GM12878 (cell line): ENCODE data around the gene NAT9. TPM values are rescaled to one million over a fixed set of nuclear protein-coding genes. Genes with fewer than 3 reads are reported as not detected.

ENCODE experiments used
- ATAC-seq: fragments of 200-7000 bp; cut with Tn5 transposase; 3 replicates; pipeline ENCODE4 v1.9.1; 2020; ENCODE audit warnings: mild to moderate bottlenecking, moderate library complexity
- BruUV-seq: library from RNA; stranded (reverse); fragments of 400-500 nt; replicated peaks from 2 replicates; lab custom pipeline; 2021; lab: Mats Ljungman, UMichigan
- CTCF ChIA-PET: fragments of 300-600 bp; sonication (Branson Sonifier 250); formaldehyde crosslinking; extraction: SDS; loops from one replicate; lab custom pipeline; 2021; ENCODE audit warnings: inconsistent platforms; lab: Yijun Ruan, JAX
- POLR2A ChIA-PET: fragments of 350-600 bp; formaldehyde crosslinking; extraction: SDS; loops from one replicate; lab custom pipeline; 2021; ENCODE audit warnings: inconsistent platforms; lab: Charles Lee
- RAD21 ChIA-PET: fragments of 300-600 bp; sonication (Branson Sonifier 250); formaldehyde crosslinking; loops from one replicate; lab custom pipeline; 2023; ENCODE audit warnings: antibody characterized with exemption; ENCODE audit not compliant: unreplicated experiment; lab: Charles Lee
- SMC1A ChIA-PET: fragments of 300-600 bp; sonication (Branson Sonifier 250); formaldehyde crosslinking; loops from one replicate; lab custom pipeline; 2023; ENCODE audit not compliant: unreplicated experiment, uncharacterized antibody; lab: Charles Lee
- DNase-seq: peaks from one replicate; pipeline ENCODE4 v3.0.0-alpha.2; 2011; ENCODE audit warnings: low read depth, low spot score
- FAIRE-seq: peaks from 3 replicates; lab custom pipeline; 2011; peaks lifted over from hg19 to GRCh38; lab: Jason Lieb, UNC
- H2AFZ ChIP-seq: 2 replicates; pipeline ENCODE4 v1.6.0; 2011; ENCODE audit warnings: low read depth, low read length, control low read depth; ENCODE audit not compliant: control insufficient read depth
- H3K27ac ChIP-seq: 2 replicates; pipeline ENCODE4 v1.5.1; 2011; ENCODE audit warnings: control low read depth; ENCODE audit not compliant: control insufficient read depth, insufficient read depth
- H3K27me3 ChIP-seq, 2 experiments: replicated peaks in 1 of 2; 2 replicates each; pipeline versions ENCODE4 v1.6.0 to v1.6.1; 2011; ENCODE audit warnings: low read length in 1 of 2; ENCODE audit not compliant: control insufficient read depth in 2 of 2, insufficient read depth in 2 of 2
- H3K36me3 ChIP-seq, 2 experiments: 2 replicates each; pipeline ENCODE4 v1.5.1; 2011; ENCODE audit warnings: low read length in 1 of 2; ENCODE audit not compliant: control insufficient read depth in 2 of 2, insufficient read depth in 2 of 2
- H3K4me1 ChIP-seq: 2 replicates; pipeline ENCODE4 v1.6.1; 2011; ENCODE audit warnings: mild to moderate bottlenecking, low read length, moderate library complexity, mixed read lengths; ENCODE audit not compliant: control insufficient read depth, insufficient read depth
- H3K4me2 ChIP-seq: 2 replicates; pipeline ENCODE4 v1.6.0; 2011; ENCODE audit warnings: control low read depth; ENCODE audit not compliant: control insufficient read depth, insufficient read depth
- H3K4me3 ChIP-seq: fragments of 200-600 bp; sonication (generic); 2 replicates; pipeline ENCODE4 v1.5.1; 2016
- H3K79me2 ChIP-seq: 2 replicates; pipeline ENCODE4 v1.6.0; 2011; ENCODE audit warnings: low read length; ENCODE audit not compliant: control insufficient read depth, insufficient read depth
- H3K9ac ChIP-seq: 2 replicates; pipeline ENCODE4 v1.8.0; 2011; ENCODE audit warnings: low read length, control low read depth, mixed read lengths; ENCODE audit not compliant: control insufficient read depth, insufficient read depth
- H3K9me3 ChIP-seq: replicated peaks from 3 replicates; pipeline ENCODE4 v1.5.1; 2011; ENCODE audit warnings: mild to moderate bottlenecking, low read length; ENCODE audit not compliant: control insufficient read depth, insufficient read depth
- H4K20me1 ChIP-seq: 2 replicates; pipeline ENCODE4 v1.6.0; 2011; ENCODE audit not compliant: control insufficient read depth, insufficient read depth
- EP300 ChIP-seq, 2 experiments: fragments of 150-350 bp in 1 of 2; IDR thresholded peaks; 2 replicates each; pipeline ENCODE4 v1.6.1; 2011 to 2012; ENCODE audit warnings: low read depth in 2 of 2, low read length in 2 of 2, borderline replicate concordance in 1 of 2, improper control_type of control experiment in 1 of 2, inconsistent platforms in 1 of 2; ENCODE audit not compliant: control insufficient read depth in 1 of 2
- POLR2A ChIP-seq: IDR thresholded peaks from 2 replicates; pipeline ENCODE4 v1.6.1; 2011; ENCODE audit warnings: low read depth, mild to moderate bottlenecking, low read length
- SREBF2 ChIP-seq: IDR thresholded peaks from 2 replicates; pipeline ENCODE4 v1.6.1; 2012; ENCODE audit warnings: mild to moderate bottlenecking, low read length
- TARDBP ChIP-seq: IDR thresholded peaks from 2 replicates; pipeline ENCODE4 v1.6.1; 2016; ENCODE audit warnings: borderline replicate concordance
- WGBS: methylation state at CpG from one replicate; pipeline ENCODE4 v1.1.6; 2016; ENCODE audit warnings: low lambda C conversion rate; ENCODE audit not compliant: insufficient replicate concordance, insufficient coverage; ENCODE audit errors: missing lambda C conversion rate; 5-methylcytosine and 5-hydroxymethylcytosine counted together
- in situ Hi-C: fragments of 300-500 bp; cut with MboI; formaldehyde crosslinking; loops from 9 replicates; pipeline ENCODE4 v1.14.3; 2018; ENCODE audit warnings: mixed read lengths
- intact Hi-C: fragments of 100-400 bp; cut with micrococcal nuclease; formaldehyde crosslinking; loops from one replicate; pipeline ENCODE4 v1.14.2; 2022; ENCODE audit not compliant: unreplicated experiment
- polyA plus RNA-seq, 11 experiments: library from polyadenylated mRNA; depleted of rRNA in 4 of 11; unstranded in 6 of 11; stranded (reverse) in 5 of 11; fragments of >200 nt; fragmentation: Nextera tagmentation in 4 of 11; fragmentation: Illumina TruSeq in 1 of 11; extraction: Ambion mirVana in 4 of 11; extraction: Trizol in 1 of 11; gene quantifications; 1 replicate in 1 of 11; 2 replicates in 10 of 11; pipeline versions ENCODE4 v1.2.1 to v1.2.3, GENCODE V29; 2011 to 2016; ENCODE audit warnings: inconsistent platforms in 2 of 11, missing spikeins in 2 of 11, low read depth in 1 of 11
- total RNA-seq, 4 experiments: library from RNA; depleted of rRNA in 3 of 4; stranded (reverse); fragments of >200 nt in 3 of 4; fragmentation: Illumina TruSeq in 1 of 4; extraction: Trizol in 1 of 4; gene quantifications; 2 replicates each; pipeline versions ENCODE4 v1.2.1 to v1.2.3, GENCODE V29; 2013 to 2021
- TF ChIP-seq, protein P1 (sequence below): fragments of 450-650 bp; IDR thresholded peaks from 2 replicates; pipeline ENCODE4 v1.6.1; 2018; ENCODE audit warnings: mild to moderate bottlenecking, low read depth, moderate library complexity; ENCODE audit not compliant: partially characterized antibody

Gene NAT9
- total and polyA plus RNA-seq, 10 of the 15 experiments (the other 5 are each of a cell fraction or from before 2014, with no cell fraction given) = 3.5 to 45.3 (median 27.3) TPM

GRCh38 chr17:74728702-74729075 is 47.5 kb downstream of the NAT9 start (continued):
- TF ChIP-seq, protein P1, sequence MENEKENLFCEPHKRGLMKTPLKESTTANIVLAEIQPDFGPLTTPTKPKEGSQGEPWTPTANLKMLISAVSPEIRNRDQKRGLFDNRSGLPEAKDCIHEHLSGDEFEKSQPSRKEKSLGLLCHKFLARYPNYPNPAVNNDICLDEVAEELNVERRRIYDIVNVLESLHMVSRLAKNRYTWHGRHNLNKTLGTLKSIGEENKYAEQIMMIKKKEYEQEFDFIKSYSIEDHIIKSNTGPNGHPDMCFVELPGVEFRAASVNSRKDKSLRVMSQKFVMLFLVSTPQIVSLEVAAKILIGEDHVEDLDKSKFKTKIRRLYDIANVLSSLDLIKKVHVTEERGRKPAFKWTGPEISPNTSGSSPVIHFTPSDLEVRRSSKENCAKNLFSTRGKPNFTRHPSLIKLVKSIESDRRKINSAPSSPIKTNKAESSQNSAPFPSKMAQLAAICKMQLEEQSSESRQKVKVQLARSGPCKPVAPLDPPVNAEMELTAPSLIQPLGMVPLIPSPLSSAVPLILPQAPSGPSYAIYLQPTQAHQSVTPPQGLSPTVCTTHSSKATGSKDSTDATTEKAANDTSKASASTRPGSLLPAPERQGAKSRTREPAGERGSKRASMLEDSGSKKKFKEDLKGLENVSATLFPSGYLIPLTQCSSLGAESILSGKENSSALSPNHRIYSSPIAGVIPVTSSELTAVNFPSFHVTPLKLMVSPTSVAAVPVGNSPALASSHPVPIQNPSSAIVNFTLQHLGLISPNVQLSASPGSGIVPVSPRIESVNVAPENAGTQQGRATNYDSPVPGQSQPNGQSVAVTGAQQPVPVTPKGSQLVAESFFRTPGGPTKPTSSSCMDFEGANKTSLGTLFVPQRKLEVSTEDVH = no peak
- no peak for TF ChIP-seq TARDBP
- no peak for TF ChIP-seq SREBF2

DNA sequence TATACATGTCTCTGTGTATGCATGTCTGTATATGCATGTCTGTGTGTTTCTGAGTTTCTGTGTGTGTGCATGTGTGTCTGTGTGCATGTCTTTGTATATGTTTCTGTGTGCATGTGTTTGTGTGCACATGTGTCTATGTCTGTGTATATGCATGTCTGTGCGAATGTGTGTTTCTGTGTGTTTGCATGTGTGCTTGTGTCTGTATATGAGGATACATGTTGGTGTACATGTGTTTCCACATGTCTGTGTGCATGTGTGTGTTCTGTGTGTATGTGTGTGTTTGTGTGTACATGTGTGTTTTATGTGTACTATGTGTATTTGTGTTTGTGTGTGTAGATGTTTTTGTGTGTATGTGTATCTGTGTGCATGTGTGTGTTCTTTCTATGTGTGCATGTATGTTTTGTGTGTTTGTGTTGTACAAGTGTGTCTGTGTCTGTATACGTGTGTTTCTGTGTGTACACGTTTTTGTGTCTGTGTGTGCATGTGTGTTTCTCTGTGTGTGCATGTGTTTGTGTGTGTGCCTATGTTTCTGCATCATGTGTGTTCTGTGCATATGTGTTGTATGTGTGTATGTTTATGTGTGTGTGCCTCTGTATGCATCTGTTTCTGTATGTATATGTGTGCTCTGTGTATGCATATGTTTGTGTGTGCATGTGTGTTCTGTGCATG is 48.0 kb downstream of the NAT9 start:
- 54% methylated on average over 3 of the region's 3 CpGs for WGBS
- no peaks in the 10 kb centered on the region for H3K36me3 ChIP-seq
- H2AFZ ChIP-seq = no peak overlapping the region
- peaks cover 11% of the 10 kb centered on the region for H3K4me1 ChIP-seq
- FAIRE-seq (no peak), DNase-seq (no peak), ATAC-seq (no peak)
- no peak overlapping the region for H3K27ac ChIP-seq
- H3K9me3 ChIP-seq = no peaks in the 10 kb centered on the region; the same call in 2 of the 3 replicates
- no peaks in the 10 kb centered on the region for H4K20me1 ChIP-seq
- no peak overlapping the region for H3K4me3 ChIP-seq
- in situ Hi-C loops (no loop called here), intact Hi-C loops (no loop called here)
- RAD21 ChIA-PET = no interaction called here
- POLR2A ChIA-PET = no interaction called here
- CTCF ChIA-PET = no interaction called here
- no peaks in the 10 kb centered on the region for H3K27me3 ChIP-seq
- H3K4me2 ChIP-seq = no peak overlapping the region
- no TSS peak for BruUV-seq
- H3K79me2 ChIP-seq = no peaks in the 10 kb centered on the region
- H3K9ac ChIP-seq = no peak overlapping the region
- TF ChIP-seq POLR2A = no peak
- TF ChIP-seq EP300 (IDR thresholded peaks at IDR 0.05; ENCODE audit: borderline replicate concordance in 1 of 2, control insufficient read depth in 1 of 2, low read depth in 2 of 2, low read length in 2 of 2) = no peak
- SMC1A ChIA-PET = no interaction called here
